Activated CD8-positive, alpha-beta memory T cell treated with anti-CD3 and anti-CD28 coated beads for 4 hours (primary cell): ENCODE data around the gene CCDC142.

Experiments used
- DNase-seq, 2 donors: peaks; one replicate each; pipeline ENCODE4 v3.0.0-alpha.2; 2020; ENCODE audit warnings: low read depth in 2 of 2

Gene CCDC142, protein sequence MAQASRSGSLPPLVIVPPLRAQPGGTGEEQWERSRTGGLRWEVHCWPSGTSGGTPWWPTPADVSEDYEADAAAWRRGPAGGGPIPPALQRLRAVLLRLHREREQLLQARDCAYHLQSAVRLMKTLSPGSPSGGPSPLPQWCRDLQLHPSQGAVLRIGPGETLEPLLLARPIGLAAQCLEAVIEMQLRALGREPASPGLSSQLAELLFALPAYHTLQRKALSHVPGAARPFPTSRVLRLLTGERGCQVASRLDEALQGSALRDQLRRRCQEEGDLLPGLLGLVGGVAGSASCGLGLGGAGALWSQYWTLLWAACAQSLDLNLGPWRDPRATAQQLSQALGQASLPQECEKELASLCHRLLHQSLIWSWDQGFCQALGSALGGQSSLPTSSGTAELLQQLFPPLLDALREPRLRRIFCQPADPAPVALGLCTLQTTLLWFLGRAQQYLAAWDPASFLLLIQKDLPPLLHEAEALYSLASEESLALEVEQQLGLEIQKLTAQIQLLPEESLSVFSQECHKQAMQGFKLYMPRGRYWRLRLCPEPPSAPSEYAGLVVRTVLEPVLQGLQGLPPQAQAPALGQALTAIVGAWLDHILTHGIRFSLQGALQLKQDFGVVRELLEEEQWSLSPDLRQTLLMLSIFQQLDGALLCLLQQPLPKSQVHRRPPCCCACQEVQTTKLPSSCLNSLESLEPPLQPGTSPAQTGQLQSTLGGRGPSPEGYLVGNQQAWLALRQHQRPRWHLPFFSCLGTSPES

GRCh38 chr2:74482801-74483674, at the start of gene CCDC142, which contains the start of gene TTC31:
Gene CCDC142 (minus strand): TSS chr2:74482998. CDS start chr2:74482837, 161 bp downstream.
Gene TTC31 (plus strand): TSS chr2:74483081. CDS start chr2:74483096, 15 bp downstream.
- DNase-seq = peak; percentile 85 to 90

- DNase-seq = no peak
Observed at GRCh38 chr2:74532222-74532621, 49.4 kb upstream of the CCDC142 start.

DNA sequence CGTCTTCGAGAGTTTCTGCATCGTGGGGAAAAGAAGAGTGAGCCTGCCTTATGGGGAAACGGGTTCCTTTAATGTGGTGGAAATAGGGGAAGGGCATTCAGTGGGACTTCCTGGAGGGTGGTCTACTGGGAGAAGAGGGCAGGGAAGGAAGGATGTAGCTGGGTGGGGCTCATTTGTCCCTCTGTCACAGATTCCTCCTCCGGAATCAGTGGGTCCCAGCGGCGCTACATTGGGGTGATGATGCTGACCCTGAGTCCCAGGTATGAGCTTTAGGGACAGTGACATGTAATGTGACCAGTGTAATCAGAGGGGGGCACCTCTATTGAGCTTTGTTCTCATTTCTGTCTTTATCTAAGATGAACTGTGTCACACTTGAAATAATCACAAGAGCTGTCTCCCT, 48.9 kb upstream of the CCDC142 start:
- DNase-seq = no peak

DNA sequence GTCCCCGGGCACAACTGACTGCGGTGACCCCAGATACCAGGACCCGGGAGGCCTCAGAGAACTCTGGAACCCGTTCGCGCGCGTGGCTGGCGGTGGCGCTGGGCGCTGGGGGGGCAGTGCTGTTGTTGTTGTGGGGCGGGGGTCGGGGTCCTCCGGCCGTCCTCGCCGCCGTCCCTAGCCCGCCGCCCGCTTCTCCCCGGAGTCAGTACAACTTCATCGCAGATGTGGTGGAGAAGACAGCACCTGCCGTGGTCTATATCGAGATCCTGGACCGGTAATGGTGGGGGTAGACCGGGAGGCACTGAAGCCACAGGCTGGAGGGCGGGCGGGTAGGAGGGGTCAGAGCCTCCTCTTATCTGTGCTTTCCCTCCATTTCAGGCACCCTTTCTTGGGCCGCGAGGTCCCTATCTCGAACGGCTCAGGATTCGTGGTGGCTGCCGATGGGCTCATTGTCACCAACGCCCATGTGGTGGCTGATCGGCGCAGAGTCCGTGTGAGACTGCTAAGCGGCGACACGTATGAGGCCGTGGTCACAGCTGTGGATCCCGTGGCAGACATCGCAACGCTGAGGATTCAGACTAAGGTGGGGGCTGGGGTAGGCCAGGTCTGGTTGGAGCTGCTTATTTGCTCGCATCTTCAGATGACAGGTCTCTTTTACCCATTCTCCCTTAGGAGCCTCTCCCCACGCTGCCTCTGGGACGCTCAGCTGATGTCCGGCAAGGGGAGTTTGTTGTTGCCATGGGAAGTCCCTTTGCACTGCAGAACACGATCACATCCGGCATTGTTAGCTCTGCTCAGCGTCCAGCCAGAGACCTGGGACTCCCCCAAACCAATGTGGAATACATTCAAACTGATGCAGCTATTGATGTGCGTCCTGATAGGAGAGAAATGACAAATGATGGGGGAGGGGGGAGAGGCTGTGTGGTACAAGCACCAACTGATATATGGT, 47.7 kb upstream of the CCDC142 start:
- DNase-seq = peak in 1 of 2 donors; percentile 20

- DNase-seq = peak; percentile 65 to 78
Observed at GRCh38 chr2:74529357-74530238, 46.8 kb upstream of the CCDC142 start, which contains the start of the genes AUP1 and HTRA2. Gene AUP1 (minus strand): TSS chr2:74529706. CDS start chr2:74529629, 77 bp downstream. Gene HTRA2 (plus strand): TSS chr2:74529933. CDS start chr2:74530007, 74 bp downstream.

GRCh38 chr2:74528600-74529356, 46.0 kb upstream of the CCDC142 start:
- no peak for DNase-seq

DNA sequence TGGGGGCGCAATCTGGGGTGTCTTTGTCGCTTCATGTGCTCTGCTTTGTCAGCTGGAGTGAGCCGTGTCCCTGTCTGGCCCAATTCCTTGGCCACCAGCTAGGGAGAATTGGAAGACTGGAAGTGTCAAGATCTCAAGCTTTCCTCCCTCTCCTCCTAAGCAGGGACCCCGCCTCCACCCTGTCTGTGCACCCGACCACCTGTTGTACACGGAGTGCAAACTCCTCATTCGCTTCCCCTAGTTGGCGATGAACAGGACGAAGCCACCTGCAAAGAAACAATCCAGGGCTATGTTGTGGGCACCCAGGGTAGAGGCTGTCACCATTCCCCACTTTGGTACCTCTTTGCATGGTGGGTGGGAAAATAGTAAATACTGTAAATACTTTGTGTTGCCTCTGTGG, 44.9 kb upstream of the CCDC142 start:
- DNase-seq = no peak

GRCh38 chr2:74526649-74527230, 43.9 kb upstream of the CCDC142 start:
- no peak for DNase-seq

GRCh38 chr2:74525717-74526648, 43.2 kb upstream of the CCDC142 start, which contains the start of gene DQX1:
Gene DQX1 (minus strand): TSS chr2:74526231. CDS start chr2:74525729, 502 bp downstream.
- no peak for DNase-seq

GRCh38 chr2:74524955-74525716, 42.3 kb upstream of the CCDC142 start:
- no peak for DNase-seq

DNA sequence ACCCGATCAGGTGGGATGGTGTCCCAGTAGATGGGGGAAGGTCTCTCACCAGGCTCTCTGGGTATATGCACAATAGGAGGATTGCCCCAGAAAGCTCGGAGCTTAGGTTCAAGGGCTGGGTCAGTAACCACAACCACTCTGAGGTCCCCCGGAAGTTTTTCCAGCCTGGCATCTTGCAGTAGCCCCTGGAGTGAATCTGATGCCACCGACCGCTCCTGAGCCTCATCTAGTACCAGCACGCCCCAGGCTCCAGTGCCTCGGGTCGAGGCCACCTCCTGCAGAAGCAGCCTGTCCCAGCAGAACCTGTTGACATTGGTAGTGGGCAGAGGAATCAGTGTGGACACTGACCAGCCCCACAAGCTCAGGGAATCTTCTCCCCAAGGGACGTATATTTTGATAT, 41.2 kb upstream of the CCDC142 start:
- no peak for DNase-seq

DNA sequence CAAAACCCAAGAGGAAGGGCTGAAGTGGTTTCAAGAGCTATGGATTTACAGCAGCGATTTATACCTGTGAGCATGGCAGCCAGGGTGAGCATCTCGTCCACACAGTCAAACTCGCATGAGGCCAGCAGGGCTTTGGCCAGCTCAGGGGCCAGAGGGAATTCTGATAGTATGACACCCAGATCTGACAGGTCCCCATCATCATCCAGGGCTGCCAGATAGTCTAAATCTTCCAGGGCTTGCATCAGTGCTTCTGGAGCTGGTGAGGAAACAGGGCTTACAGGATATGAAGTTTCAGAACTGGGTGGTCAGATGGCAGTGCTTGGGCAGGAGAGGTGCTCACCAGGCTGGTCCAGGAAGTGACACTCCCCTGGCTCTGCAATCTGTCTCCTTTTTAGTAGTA, 39.7 kb upstream of the CCDC142 start:
- no peak for DNase-seq

DNA sequence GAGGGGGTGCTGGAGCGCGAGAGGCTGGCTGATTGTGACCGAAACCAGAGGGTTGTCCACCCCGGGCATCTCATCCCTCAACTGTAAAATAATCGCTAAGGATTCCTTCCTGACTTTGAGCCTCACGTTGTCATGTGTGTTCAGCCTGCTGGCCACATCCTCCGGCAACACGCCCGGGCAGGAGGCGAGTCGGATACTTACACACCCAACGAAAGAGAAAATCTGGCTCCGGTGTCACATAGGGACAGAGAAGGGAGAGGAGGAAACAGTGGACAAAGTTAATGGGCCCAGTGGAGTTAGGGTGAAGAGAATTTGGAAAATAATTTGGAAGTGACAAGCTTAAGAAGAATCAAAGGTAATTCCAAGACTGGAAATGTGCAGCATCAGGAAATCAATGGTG, 33.9 kb upstream of the CCDC142 start:
- no peak for DNase-seq

GRCh38 chr2:74515981-74516633, 33.3 kb upstream of the CCDC142 start:
- DNase-seq = peak; percentile 47 to 55

GRCh38 chr2:74515271-74515980, 32.6 kb upstream of the CCDC142 start:
- DNase-seq = no peak
